Measurements from ENCODE around the gene ELOA2. TPM values are rescaled to one million over a fixed set of nuclear protein-coding genes. Genes with fewer than 3 reads are reported as not detected.
"Not testable (repeated sequence)": the region's sequence is repeated elsewhere in the genome, so short reads cannot be mapped to it uniquely, and the experiment has no call there.

The ELOA2 gene, protein sequence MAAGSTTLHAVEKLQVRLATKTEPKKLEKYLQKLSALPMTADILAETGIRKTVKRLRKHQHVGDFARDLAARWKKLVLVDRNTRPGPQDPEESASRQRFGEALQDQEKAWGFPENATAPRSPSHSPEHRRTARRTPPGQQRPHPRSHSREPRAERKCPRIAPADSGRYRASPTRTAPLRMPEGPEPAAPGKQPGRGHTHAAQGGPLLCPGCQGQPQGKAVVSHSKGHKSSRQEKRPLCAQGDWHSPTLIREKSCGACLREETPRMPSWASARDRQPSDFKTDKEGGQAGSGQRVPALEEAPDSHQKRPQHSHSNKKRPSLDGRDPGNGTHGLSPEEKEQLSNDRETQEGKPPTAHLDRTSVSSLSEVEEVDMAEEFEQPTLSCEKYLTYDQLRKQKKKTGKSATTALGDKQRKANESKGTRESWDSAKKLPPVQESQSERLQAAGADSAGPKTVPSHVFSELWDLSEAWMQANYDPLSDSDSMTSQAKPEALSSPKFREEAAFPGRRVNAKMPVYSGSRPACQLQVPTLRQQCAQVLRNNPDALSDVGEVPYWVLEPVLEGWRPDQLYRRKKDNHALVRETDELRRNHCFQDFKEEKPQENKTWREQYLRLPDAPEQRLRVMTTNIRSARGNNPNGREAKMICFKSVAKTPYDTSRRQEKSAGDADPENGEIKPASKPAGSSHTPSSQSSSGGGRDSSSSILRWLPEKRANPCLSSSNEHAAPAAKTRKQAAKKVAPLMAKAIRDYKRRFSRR
- not detected for total RNA-seq

DNA sequence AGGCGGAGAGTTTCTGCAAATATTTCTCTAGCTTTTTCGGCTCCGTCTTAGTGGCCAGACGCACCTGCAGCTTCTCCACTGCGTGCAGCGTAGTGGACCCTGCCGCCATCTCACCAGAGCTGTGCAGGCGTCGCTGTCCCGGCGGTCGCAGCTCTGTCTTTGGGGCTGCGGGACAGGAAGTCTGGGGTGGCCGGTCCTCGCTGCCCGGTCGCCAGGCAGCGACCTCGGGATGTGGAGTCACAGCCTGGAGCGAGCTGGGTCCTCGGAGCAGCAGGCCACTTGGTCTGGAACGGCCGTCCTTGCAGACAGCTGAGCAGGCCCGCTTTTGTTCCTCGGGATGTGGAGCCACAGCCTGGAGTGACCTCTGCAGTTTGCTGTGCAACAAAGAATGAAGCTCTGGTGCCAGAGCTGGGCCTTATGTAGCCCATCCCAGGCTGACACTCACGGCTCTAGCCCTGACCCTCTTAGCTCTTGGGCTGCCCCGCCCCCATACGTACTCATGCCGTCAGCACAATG is at the start of gene ELOA2:
ELOA2 (minus strand) TSS at position 466 of the 516 bp plus-strand sequence; CDS start at position 109, 357 bp downstream.
- no peak for DNase-seq

DNA sequence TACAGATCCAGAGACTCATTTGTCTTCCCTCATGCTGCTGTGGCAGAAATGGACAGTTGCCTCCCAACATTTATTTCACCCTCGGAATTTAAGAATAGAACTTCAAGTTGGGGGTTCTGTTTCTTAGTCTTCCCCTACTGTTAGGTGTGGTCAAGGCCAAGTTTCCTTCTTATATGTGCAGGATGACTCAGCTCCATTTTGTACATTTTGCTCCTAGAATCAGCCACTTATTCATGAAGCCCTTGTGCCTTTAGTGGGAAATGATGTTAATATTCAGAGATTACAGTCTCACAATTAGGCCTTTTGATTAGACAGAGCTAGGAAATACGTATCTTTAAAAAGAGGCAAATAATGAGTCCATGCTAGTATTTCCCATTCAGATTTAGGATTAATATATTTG is 46.2 kb upstream of the ELOA2 start:
- DNase-seq: no peak

DNA sequence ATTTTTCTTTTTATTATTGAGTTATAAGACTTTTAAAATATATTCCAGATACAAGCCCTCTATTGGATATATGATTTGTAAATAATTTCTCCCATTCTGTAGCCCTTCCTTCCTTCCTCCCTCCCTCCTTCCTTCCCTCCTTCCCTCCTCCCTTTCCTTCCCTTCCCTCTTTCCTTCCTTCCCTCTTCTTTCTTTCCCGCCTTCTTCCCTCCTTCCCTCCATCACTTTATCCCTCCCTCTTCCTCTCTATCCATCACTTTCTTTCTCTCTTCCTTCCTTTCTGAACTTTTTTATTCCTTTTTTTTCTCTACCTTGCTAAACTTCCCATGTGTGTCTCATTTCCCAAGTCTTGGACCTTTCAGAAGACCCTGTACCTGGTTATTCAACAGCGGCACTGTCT is 45.5 kb upstream of the ELOA2 start:
- no peak for DNase-seq

DNA sequence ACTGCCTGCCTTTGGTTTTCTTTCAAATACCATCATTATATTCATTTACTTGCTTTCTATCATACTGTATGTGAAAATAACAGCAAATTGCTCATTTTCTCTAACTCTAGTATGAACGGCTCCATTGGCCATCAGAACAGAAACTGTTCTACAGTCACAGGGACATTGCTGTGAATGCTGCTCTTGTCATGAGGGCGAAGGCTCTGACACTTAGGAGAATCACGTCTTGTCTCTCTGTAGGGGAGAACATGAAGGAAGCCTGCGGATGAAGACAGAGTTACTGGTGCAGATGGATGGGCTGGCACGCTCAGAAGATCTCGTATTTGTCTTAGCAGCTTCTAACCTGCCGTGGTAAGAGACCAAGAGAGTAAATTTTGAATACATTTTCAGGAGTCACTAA is 41.7 kb upstream of the ELOA2 start:
- DNase-seq: no peak

DNA sequence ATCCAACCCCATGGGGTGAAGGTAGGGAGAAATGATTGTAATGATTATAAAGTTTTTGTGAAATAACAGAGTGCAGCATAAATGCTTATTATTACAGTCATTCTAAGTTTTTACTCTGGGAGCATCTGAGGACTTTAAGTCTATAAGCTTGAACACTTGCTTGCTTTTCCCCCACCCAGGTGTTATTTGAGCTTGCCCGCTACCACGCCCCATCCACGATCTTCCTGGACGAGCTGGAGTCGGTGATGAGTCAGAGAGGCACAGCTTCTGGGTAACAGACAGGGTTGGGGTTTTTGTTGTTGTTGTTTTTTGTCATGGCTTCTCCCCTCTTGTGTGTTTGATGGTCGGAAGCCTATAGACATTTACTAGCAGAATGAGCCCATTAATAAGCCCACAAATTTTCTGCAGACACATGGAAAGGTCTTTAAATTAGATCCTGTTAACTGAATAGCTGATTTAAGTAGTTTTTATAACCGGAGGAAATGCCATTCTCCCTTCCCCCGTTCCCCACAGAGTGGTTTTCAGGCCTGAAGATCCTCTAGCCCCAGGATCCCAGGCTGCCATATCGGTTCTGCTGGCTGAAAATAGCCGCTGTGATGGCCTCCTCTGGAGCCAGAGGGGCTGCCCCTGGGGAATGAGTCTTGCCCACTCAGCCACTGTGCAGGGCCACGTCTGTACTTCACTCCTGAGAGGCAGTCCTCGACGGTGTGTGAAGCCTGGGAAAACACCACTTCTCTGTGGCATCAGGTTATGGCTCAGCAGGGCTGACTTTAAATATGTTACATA is 39.9 kb upstream of the ELOA2 start:
- DNase-seq: no peak

DNA sequence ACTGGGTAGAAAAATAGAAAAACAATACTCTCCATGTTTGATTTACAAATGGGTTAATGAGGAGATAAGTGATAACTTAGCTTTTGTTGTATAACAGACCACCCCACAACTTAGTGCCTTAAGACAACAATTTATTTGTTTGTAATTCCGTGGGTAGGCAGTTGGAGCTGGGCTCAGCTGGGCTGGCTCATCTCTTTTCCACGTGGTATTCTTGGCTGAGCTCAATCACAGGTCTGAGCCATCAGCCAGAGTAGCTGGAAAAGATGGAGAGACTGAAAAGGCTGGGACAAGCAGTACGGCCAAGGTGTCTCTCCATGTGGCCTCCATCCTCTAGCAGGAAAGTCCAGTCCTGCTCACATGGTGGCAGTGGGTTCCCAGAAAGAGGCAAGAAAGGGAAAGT is 32.2 kb upstream of the ELOA2 start:
- no peak for DNase-seq

DNA sequence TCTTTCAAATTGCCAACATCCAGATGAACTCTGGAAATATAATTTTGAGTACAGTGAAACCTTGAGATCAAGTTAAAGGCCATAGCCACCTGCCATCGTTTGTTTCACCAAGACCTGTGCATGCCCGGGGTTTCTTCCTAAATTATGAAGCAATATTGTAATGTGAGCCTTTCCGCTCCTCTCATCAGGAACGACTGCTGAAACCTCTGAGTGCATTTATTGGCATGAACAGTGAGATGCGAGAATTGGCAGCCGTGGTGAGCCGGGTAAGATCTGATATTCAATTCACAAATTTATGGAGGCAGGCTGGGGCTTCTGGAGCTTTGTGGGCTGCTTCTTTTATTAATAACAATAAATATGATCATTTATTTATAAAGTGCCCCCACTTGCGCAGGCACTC is 27.7 kb upstream of the ELOA2 start:
- no peak for DNase-seq

DNA sequence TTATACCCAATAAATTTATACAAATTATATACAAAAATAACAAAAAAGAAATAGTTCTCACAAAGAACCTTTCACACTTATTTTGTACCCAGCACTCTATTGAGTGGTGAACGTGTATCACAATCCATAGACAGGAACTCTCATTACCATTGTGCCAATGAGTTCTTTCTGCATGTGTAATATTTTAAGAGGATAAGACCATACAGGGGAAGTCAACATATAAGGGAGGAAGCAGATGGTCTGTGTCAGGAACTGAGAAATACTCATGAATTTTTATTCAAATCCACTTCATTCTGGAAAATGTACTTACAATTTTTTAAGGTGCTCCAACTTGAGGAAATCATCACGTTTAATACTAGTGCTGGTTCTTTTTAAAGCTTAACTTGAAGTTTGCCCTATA is 27.1 kb upstream of the ELOA2 start:
- no peak for DNase-seq

DNA sequence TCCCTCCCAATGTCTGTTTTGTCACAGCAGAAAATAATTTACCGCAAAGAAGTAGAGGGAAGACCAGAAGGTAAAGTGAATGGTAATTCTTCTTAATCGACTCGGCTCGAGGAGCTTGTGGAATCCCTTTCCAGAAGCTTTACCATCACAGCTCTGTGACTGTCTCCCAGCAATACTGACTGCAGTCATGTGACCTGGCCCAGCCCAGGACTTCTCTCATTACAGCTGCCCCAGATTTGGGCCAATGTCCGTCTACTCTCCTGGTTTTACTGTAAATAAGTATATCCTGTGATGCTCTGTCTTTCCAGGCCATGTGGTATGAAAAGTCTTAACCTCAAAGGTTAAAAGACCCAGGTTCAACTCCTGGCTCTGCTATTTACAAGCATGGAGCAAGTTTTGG is 18.9 kb upstream of the ELOA2 start:
- no peak for DNase-seq

DNA sequence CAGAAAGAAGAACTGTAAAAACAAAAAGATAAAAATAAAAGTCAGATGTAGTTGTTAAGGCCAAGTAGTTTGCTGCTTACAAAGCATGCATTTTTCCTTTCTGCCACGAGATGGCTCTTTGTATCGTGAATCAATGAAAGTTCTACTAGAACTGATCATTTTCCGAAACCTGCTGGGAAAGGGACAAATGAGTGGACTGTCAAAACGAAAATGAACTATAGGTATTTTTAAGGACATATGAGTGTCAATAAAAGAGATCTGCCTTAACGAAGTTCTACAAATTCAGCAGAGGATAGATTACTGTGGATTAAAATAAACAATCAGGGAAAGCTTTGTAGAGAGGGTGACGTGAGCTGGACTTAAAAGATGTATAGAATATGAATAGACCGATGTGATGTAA is 15.0 kb upstream of the ELOA2 start:
- DNase-seq: peak; percentile 20

DNA sequence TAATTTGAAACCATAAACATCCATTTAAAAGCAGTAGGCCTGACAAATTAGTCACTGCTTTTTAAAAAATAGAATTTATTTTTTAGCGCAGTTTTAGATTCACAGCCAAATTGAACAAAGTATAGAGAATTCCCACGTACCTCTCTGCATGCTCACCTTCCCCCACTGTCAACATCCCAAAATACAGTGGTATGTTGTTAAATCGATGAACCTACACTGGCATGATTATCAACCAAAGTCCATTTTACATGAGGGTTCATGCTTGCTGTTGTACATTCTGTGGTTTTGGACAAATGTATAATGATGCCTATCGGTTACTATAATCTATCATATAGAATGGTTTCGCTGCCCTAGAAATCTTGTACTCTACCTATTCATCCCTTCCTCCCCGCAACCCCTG is 5.6 kb upstream of the ELOA2 start:
- no peak for DNase-seq

DNA sequence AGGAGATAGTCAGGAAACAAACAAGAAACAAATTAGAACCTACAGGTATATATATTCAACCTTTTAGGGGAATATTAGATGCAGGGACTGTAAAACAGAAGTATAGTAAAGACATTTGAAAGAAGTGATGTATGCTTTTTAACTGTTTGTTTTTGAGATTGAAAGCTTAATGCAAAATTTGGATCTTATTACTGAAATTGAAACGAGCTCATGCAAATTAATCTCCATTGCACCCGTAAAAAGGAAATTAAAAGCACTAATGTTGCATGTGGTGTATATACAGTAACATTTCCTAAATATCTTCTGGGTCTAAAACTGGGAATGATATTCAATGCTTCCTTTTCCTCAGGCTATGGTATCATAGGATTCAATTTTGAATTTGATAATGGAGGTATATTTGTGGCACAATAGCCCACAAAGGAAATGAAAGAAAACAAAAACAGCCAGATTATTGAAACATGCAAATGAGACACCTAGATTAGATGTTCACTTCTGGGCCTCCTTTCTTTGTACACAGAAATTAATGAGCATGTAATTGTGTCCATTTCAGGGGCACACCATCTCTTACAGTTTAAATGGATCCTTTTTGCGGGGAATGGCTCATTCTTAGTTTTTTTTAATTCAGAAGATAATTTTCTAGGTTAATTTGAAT is 1.6 kb upstream of the ELOA2 start:
- no peak for DNase-seq

DNA sequence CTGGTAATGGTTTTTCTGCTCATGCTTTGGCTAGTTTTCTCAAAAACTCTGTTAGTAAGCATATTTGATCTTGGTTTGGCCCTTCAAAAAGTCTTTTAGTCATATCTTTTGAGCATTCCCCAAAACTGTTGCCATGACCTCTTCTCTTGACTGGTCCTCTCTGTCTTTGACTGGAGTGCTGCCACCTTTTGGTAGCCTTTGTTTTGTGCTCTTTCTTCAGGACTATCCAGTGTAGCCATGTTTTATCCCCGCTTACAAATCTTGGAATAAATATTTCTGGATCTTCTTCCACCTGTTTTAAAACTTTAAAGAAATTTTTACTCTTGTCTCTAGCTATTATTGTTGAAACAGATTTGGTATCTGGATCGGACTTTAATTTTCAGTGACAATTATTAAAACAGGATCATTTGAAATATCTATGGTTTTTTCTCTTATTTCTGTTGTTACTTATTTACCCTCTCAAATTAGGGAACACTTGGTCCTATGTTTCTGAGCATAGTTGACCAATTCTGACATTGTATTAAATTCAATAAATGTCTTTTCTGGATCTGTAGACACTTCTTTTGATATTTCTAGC is 965 bp upstream of the ELOA2 start:
- DNase-seq: no peak

DNA sequence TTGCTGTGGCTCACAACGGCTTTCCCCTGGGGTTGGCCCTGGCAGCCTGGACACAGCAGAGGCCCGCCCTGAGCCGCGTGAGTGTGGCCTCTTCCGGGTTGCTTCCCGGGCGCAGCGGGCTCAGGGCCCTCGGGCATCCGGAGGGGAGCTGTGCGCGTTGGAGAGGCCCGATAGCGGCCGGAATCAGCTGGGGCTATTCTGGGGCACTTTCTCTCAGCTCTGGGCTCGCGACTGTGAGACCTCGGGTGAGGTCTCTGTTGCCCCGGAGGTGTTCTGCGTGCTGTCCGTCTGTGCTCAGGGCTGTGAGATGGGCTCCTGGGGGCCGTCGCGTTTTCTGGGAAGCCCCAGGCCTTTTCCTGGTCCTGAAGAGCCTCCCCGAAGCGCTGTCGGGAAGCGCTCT is 830 bp downstream of the ELOA2 start:
- not testable (repeated sequence) for DNase-seq

DNA sequence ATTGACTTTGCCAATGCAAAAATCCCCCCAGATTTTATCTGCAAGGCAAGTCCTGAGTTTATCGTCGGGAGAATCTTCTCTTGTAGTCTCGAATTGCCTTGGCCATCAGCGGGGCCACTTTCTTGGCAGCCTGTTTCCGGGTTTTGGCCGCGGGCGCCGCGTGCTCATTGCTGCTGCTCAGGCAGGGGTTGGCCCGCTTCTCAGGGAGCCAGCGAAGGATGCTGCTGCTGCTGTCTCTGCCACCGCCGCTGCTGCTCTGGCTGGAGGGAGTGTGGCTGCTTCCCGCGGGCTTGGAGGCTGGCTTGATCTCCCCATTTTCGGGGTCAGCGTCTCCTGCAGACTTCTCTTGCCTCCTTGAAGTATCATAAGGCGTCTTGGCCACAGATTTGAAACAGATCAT is 2.5 kb downstream of the ELOA2 start:
- DNase-seq: no peak

DNA sequence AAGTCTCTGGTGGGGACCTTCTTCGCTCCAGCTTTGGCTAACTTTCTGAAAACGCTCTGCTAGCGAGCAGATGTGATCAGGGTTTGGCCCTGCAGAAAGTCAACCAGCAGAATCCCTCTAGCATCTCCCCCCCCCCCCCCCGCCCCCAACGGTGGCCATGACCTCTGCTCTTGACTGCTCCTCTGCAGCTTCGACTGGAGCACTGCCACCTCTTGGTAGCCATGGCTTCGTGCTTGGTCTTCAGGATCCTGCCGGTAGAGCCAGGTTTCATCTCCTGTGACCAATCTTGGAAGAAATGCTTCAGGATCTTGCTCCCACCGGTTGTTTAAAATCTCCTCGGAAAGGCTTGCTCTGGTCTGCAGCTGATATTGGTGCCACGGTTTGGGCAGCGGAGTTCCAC is 4.5 kb downstream of the ELOA2 start:
- not testable (repeated sequence) for DNase-seq

DNA sequence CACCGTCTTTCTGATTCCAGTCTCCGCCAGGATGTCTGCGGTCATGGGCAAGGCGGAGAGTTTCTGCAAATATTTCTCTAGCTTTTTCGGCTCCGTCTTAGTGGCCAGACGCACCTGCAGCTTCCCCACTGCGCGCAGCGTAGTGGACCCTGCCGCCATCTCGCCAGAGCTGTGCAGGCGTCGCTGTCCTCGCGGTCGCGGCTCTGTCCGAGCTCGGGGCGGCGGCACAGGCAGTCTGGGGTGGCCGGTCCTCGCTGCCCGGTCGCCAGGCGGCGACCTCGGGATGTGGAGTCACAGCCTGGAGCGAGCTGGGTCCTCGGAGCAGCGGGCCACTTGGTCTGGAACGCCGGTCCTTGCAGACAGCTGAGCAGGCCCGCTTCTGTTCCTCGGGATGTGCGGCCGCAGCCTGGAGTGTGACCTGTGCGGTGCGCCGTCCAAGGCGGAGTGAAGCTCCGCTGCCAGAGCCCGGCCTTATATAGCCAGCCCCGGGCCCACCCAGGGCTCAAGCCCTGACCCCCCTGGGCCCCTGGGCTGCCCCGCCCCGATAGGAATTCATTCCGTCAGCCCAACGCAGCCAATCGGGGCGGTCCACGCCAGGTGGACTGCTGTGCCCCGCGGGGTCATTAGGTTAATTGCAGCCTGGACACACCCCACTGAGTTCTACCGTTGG is 5.6 kb downstream of the ELOA2 start:
- not testable (repeated sequence) for DNase-seq

DNA sequence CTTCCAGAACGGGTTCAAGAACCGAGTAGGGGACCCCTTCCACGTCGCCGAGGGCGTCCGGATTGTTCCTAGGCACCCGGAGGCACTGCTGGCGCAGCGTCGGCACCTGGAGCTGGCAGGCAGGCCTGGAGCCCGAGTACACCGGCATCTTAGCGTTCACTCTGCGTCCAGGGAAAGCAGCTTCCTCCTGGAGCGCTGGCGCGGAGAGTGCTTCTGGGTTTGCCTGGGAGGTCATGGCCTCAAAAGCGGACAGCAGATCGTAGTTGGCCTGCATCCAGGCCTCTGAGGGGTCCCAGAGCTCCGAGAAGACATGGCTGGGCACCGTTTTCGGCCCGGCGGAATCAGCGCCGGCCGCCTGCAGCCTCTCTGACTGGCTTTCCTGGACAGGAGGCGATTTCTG is 6.7 kb downstream of the ELOA2 start:
- not testable (repeated sequence) for DNase-seq

DNA sequence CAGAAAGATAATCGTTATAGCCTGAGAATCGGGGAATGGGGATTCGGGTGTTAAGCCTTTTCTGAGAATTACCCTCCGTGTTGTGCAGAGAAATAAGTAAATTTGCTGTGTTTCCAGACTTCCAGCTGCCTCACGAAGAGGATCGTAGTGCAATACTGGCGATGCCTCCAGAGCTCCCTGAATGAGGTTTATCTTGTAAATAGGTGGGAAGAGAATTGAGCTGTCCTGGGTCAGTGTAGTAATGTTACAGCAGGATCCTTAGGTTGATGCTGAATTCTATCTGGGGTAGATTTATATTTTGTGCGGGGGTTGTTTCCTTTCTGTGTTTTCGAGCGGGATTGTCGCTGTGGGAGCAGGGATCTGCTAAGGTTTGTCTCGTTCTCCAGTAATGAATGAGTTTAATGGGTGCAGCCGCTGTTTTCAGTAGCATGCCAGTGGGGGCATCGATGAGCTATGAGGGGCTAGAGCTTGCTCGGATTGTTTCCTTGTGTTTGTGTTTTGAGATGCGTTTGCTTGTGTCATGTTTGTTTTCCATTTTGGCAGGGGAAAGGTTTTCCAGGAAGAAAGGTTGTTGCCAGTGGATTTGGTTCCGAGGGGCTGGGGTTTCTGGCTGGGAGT is 9.8 kb downstream of the ELOA2 start:
- not testable (repeated sequence) for DNase-seq

DNA sequence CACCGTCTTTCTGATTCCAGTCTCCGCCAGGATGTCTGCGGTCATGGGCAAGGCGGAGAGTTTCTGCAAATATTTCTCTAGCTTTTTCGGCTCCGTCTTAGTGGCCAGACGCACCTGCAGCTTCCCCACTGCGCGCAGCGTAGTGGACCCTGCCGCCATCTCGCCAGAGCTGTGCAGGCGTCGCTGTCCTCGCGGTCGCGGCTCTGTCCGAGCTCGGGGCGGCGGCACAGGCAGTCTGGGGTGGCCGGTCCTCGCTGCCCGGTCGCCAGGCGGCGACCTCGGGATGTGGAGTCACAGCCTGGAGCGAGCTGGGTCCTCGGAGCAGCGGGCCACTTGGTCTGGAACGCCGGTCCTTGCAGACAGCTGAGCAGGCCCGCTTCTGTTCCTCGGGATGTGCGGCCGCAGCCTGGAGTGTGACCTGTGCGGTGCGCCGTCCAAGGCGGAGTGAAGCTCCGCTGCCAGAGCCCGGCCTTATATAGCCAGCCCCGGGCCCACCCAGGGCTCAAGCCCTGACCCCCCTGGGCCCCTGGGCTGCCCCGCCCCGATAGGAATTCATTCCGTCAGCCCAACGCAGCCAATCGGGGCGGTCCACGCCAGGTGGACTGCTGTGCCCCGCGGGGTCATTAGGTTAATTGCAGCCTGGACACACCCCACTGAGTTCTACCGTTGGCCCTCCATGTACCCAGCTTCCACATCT is 11.5 kb downstream of the ELOA2 start:
- not testable (repeated sequence) for DNase-seq

Measured in skin of body (tissue), 2 donors.